Common myeloid progenitor, CD34-positive (primary cell): ENCODE measurements around the gene BARX2.

Experiments
- CTCF ChIA-PET: fragments of 350-600 bp; sonication (Branson Sonifier 250); formaldehyde crosslinking; loops from one replicate; lab custom pipeline; 2021; ENCODE audit warnings: antibody characterized with exemption; lab: Charles Lee
- POLR2A ChIA-PET: fragments of 350-600 bp; sonication (Branson Sonifier 250); formaldehyde crosslinking; loops from one replicate; lab custom pipeline; 2021; ENCODE audit warnings: antibody characterized with exemption; lab: Charles Lee
- DNase-seq, 3 donors: peaks; one replicate each; pipeline versions ENCODE4 v3.0.0 to v3.0.0-alpha.2; 2013
- H3K27ac ChIP-seq, 2 experiments: 1 replicate in 1 of 2; 2 replicates in 1 of 2; pipeline ENCODE4 v1.7.0; 2013; ENCODE audit warnings: inconsistent platforms in 2 of 2, low read length in 2 of 2, mild to moderate bottlenecking in 2 of 2, low read depth in 1 of 2, moderate library complexity in 1 of 2; ENCODE audit not compliant: severe bottlenecking in 2 of 2, insufficient read depth in 1 of 2, poor library complexity in 1 of 2
- H3K27me3 ChIP-seq, 5 experiments: replicated peaks in 2 of 5; 1 replicate in 3 of 5; 2 replicates in 2 of 5; pipeline versions ENCODE4 v1.6.1 to v1.7.0; 2013; ENCODE audit warnings: low read length in 4 of 5, mild to moderate bottlenecking in 2 of 5, moderate library complexity in 2 of 5, inconsistent platforms in 1 of 5; ENCODE audit not compliant: insufficient read depth in 5 of 5, control insufficient read depth in 4 of 5
- H3K36me3 ChIP-seq, 4 experiments: 1 replicate in 2 of 4; 2 replicates in 2 of 4; pipeline versions ENCODE4 v1.6.1 to v1.7.0; 2013; ENCODE audit warnings: low read length in 3 of 4, control low read depth in 1 of 4, mild to moderate bottlenecking in 1 of 4; ENCODE audit not compliant: control insufficient read depth in 4 of 4, insufficient read depth in 4 of 4
- H3K4me1 ChIP-seq, 4 experiments: 1 replicate in 3 of 4; 2 replicates in 1 of 4; pipeline versions ENCODE4 v1.6.1 to v1.7.1; 2013; ENCODE audit warnings: low read length in 3 of 4, mild to moderate bottlenecking in 3 of 4, control low read depth in 1 of 4, inconsistent platforms in 1 of 4, moderate library complexity in 1 of 4; ENCODE audit not compliant: control insufficient read depth in 4 of 4, insufficient read depth in 4 of 4; ENCODE audit errors: control extremely low read depth in 1 of 4
- H3K4me3 ChIP-seq, 7 experiments: 1 replicate in 4 of 7; 2 replicates in 3 of 7; pipeline versions ENCODE4 v1.5.1 to v1.7.0; 2013; ENCODE audit warnings: mild to moderate bottlenecking in 7 of 7, low read length in 6 of 7, moderate library complexity in 6 of 7, inconsistent platforms in 2 of 7, low read depth in 2 of 7, control low read depth in 1 of 7; ENCODE audit not compliant: insufficient read depth in 4 of 7, control insufficient read depth in 1 of 7; ENCODE audit errors: extremely low read depth in 1 of 7
- H3K9me3 ChIP-seq, 5 experiments: 1 replicate in 4 of 5; 2 replicates in 1 of 5; pipeline versions ENCODE4 v1.6.1 to v1.7.1; 2013; ENCODE audit warnings: low read length in 4 of 5, mild to moderate bottlenecking in 2 of 5, inconsistent platforms in 1 of 5, low read depth in 1 of 5, moderate library complexity in 1 of 5; ENCODE audit not compliant: control insufficient read depth in 4 of 5, insufficient read depth in 2 of 5; ENCODE audit errors: control extremely low read depth in 1 of 5
- WGBS: methylation state at CpG from one replicate; pipeline ENCODE4 v1.1.5; 2013; ENCODE audit not compliant: insufficient coverage; 5-methylcytosine and 5-hydroxymethylcytosine counted together

Gene BARX2

GRCh38 chr11:129364143-129364654 lies 11.4 kb upstream of the BARX2 start:
- POLR2A ChIA-PET: no interaction called here
- H3K4me1 ChIP-seq: no peaks in the 10 kb centered on the region
- 0% methylated on average over 13 of the region's 19 CpGs for WGBS

GRCh38 chr11:129365816-129366215 lies 9.8 kb upstream of the BARX2 start:
- H3K27ac ChIP-seq: no peak overlapping the region
- H3K4me1 ChIP-seq: no peaks in the 10 kb centered on the region
- ChIA-PET POLR2A (no interaction called here), CTCF (interaction anchor here (2.2 to 3.2 kb wide), 2 partner anchors 10 to 330 kb away, joined by 14 read pairs; partner anchors contain the start of gene BARX2)
- H3K36me3 ChIP-seq: no peaks in the 10 kb centered on the region
- WGBS: no CpG with 5 or more reads among the region's 1 CpG
- no peak for DNase-seq
- H3K27me3 ChIP-seq: peaks cover 20 to 86% (median 60%) of the 10 kb centered on the region in 5 experiments
- H3K9me3 ChIP-seq: no peaks in the 10 kb centered on the region
- no peak overlapping the region for H3K4me3 ChIP-seq

More at GRCh38 chr11:129364143-129364654, 11.4 kb upstream of the BARX2 start:
- H3K27me3 ChIP-seq: peaks cover 17 to 75% (median 49%) of the 10 kb centered on the region in 5 experiments
- CTCF ChIA-PET: interaction anchor here (0.5 to 3.2 kb wide), 10 partner anchors 11 to 390 kb away, joined by 3 to 14 read pairs (median 4); partner anchors contain the start of gene BARX2
- H3K36me3 ChIP-seq: no peaks in the 10 kb centered on the region
- DNase-seq: peak; percentile 87 to 93 (median 91)
- no peak overlapping the region for H3K27ac ChIP-seq
- no peak overlapping the region for H3K4me3 ChIP-seq
- H3K9me3 ChIP-seq: peaks cover 0 to 13% (median 0%) of the 10 kb centered on the region in 5 experiments

GRCh38 chr11:129366737-129367597 lies 8.7 kb upstream of the BARX2 start:
- Histone ChIP-seq H3K4me3 (no peak overlapping the region), H3K27me3 (peaks cover 28 to 91% (median 57%) of the 10 kb centered on the region in 5 experiments), H3K36me3 (no peaks in the 10 kb centered on the region), H3K27ac (no peak overlapping the region), H3K9me3 (no peaks in the 10 kb centered on the region), H3K4me1 (no peaks in the 10 kb centered on the region)
- POLR2A ChIA-PET: no interaction called here
- no peak for DNase-seq
- CTCF ChIA-PET: interaction anchor here (1.0 kb wide), 1 partner anchor 328 kb away, joined by 5 read pairs; no protein-coding TSS in a partner anchor
- WGBS: 81% methylated on average over 10 of the region's 13 CpGs

GRCh38 chr11:129368889-129369672 lies 6.6 kb upstream of the BARX2 start:
- WGBS: 44% methylated on average over 2 of the region's 4 CpGs
- peak in 1 of 3 donors; percentile 13 for DNase-seq
- Histone ChIP-seq H3K27ac (no peak overlapping the region), H3K27me3 (peaks cover 26 to 95% (median 51%) of the 10 kb centered on the region in 5 experiments), H3K4me1 (peaks cover 0 to 15% (median 10%) of the 10 kb centered on the region in 4 experiments), H3K4me3 (no peak overlapping the region), H3K9me3 (no peaks in the 10 kb centered on the region), H3K36me3 (no peaks in the 10 kb centered on the region)
- ChIA-PET CTCF (interaction anchor here (0.7 kb wide), 1 partner anchor 11 kb away, joined by 3 read pairs; no protein-coding TSS in a partner anchor), POLR2A (interaction anchor here (0.7 kb wide), 1 partner anchor 381 kb away, joined by 3 read pairs; no protein-coding TSS in a partner anchor)

- no peak overlapping the region for H3K4me3 ChIP-seq
- no peaks in the 10 kb centered on the region for H3K36me3 ChIP-seq
- ChIA-PET POLR2A (no interaction called here), CTCF (no interaction called here)
- no peak for DNase-seq
- WGBS: no CpG with 5 or more reads among the region's 3 CpGs
- H3K4me1 ChIP-seq: peaks cover 0 to 28% (median 25%) of the 10 kb centered on the region in 4 experiments
- no peak overlapping the region for H3K27ac ChIP-seq
- peaks cover 29 to 98% (median 61%) of the 10 kb centered on the region in 5 experiments for H3K27me3 ChIP-seq
- no peaks in the 10 kb centered on the region for H3K9me3 ChIP-seq
Observed at GRCh38 chr11:129370715-129371114, 4.9 kb upstream of the BARX2 start.

- Histone ChIP-seq H3K4me3 (peak overlapping the region in 4 of 7 experiments; percentile 38 to 64 (median 60)), H3K9me3 (no peaks in the 10 kb centered on the region), H3K27me3 (peaks cover 29 to 100% (median 60%) of the 10 kb centered on the region in 5 experiments), H3K4me1 (peaks cover 0 to 34% (median 31%) of the 10 kb centered on the region in 4 experiments), H3K27ac (no peak overlapping the region), H3K36me3 (no peaks in the 10 kb centered on the region)
- DNase-seq: peak in 1 of 3 donors; percentile 26
- CTCF ChIA-PET: no interaction called here
- WGBS: 2% methylated on average over 70 of the region's 77 CpGs
- POLR2A ChIA-PET: no interaction called here
Observed at GRCh38 chr11:129372609-129373488, 2.8 kb upstream of the BARX2 start.
